Neural cell (in vitro differentiated cells): ENCODE results near the gene C22orf31. TPM values are rescaled to one million over a fixed set of nuclear protein-coding genes. Genes with fewer than 3 reads are reported as not detected.
A peak's percentile ranks its signal among the peaks of the same experiment; 100 is the strongest.
"Not testable (repeated sequence)": the region's sequence is repeated elsewhere in the genome, so short reads cannot be mapped to it uniquely, and the experiment has no call there.

Source experiments
- H2AFZ ChIP-seq: fragments of 200-600, 300-800 bp; sonication (generic), shearing (Covaris generic); 2 replicates; pipeline ENCODE4 v1.6.0; 2014; ENCODE audit warnings: low read depth, mild to moderate bottlenecking, antibody characterized with exemption, low read length, moderate library complexity
- H3F3A ChIP-seq: fragments of 200-600 bp; shearing (Covaris generic); 2 replicates; pipeline ENCODE4 v1.6.1; 2016; ENCODE audit warnings: mild to moderate bottlenecking, moderate library complexity, mixed read lengths, antibody characterized with exemption, low read length; ENCODE audit not compliant: insufficient read depth, poor library complexity, severe bottlenecking
- H3K27ac ChIP-seq: fragments of 200-600, 300-800 bp; sonication (generic), shearing (Covaris generic); 2 replicates; pipeline ENCODE4 v1.5.1; 2014; ENCODE audit warnings: mild to moderate bottlenecking, low read length, moderate library complexity
- H3K27me3 ChIP-seq: fragments of 300-800, 200-600 bp; sonication (generic), shearing (Covaris generic); 2 replicates; pipeline ENCODE4 v1.6.0; 2014; ENCODE audit warnings: mild to moderate bottlenecking, low read depth, low read length, moderate library complexity; ENCODE audit not compliant: insufficient read depth
- H3K36me3 ChIP-seq: fragments of 300-800, 200-600 bp; sonication (generic), shearing (Covaris generic); 2 replicates; pipeline ENCODE4 v1.5.1; 2014; ENCODE audit warnings: mild to moderate bottlenecking, antibody characterized with exemption, low read length, moderate library complexity; ENCODE audit not compliant: insufficient read depth
- H3K4me2 ChIP-seq: fragments of 300-800, 200-600 bp; sonication (generic), shearing (Covaris generic); 2 replicates; pipeline ENCODE4 v1.6.0; 2014; ENCODE audit warnings: mild to moderate bottlenecking, low read length
- H3K4me3 ChIP-seq: fragments of 300-800, 200-600 bp; sonication (generic), shearing (Covaris generic); 2 replicates; pipeline ENCODE4 v1.5.1; 2014; ENCODE audit warnings: mild to moderate bottlenecking, low read length, moderate library complexity
- H3K79me2 ChIP-seq: fragments of 200-600 bp; shearing (Covaris generic); replicated peaks from 2 replicates; pipeline ENCODE4 v1.6.0; 2014; ENCODE audit warnings: mild to moderate bottlenecking, low read length, moderate library complexity; ENCODE audit not compliant: insufficient read depth
- H3K9ac ChIP-seq: fragments of 300-800, 200-600 bp; sonication (generic), shearing (Covaris generic); 2 replicates; pipeline ENCODE4 v1.6.1; 2016; ENCODE audit warnings: mild to moderate bottlenecking, low read length, mixed read lengths
- H3K9me2 ChIP-seq: fragments of 200-600 bp; shearing (Covaris generic); 2 replicates; pipeline ENCODE4 v1.6.1; 2016; ENCODE audit warnings: mild to moderate bottlenecking, low read length, mixed read lengths; ENCODE audit not compliant: insufficient read depth
- H3K9me3 ChIP-seq: fragments of 200-600, 300-800 bp; sonication (generic), shearing (Covaris generic); 2 replicates; pipeline ENCODE4 v1.6.1; 2016; ENCODE audit warnings: mild to moderate bottlenecking, mixed run types, low read length, moderate library complexity, mixed read lengths
- H4K20me1 ChIP-seq: fragments of 200-600 bp; shearing (Covaris generic); 2 replicates; pipeline ENCODE4 v1.6.1; 2016; ENCODE audit warnings: mild to moderate bottlenecking, mixed run types; ENCODE audit not compliant: insufficient read depth
- EP300 ChIP-seq: fragments of 450-650 bp; conservative IDR thresholded peaks from 2 replicates; pipeline ENCODE4 v1.6.1; 2014; ENCODE audit warnings: antibody characterized with exemption, mild to moderate bottlenecking, moderate library complexity; ENCODE audit not compliant: poor library complexity, severe bottlenecking
- EZH2 ChIP-seq: fragments of 200-600, 300-800 bp; shearing (Covaris generic), sonication (generic); IDR thresholded peaks from 2 replicates; pipeline ENCODE4 v1.6.1; 2014; ENCODE audit warnings: antibody characterized with exemption, low read length, borderline replicate concordance, mild to moderate bottlenecking; ENCODE audit not compliant: insufficient read depth, poor library complexity, severe bottlenecking
- MXI1 ChIP-seq: fragments of 450-650 bp; conservative IDR thresholded peaks from 2 replicates; pipeline ENCODE4 v1.6.1; 2014; ENCODE audit warnings: antibody characterized with exemption, mild to moderate bottlenecking; ENCODE audit not compliant: poor library complexity, severe bottlenecking
- POLR2AphosphoS5 ChIP-seq: IDR thresholded peaks from 2 replicates; pipeline ENCODE4 v1.6.1; 2012
- RAD21 ChIP-seq: fragments of 450-650 bp; conservative IDR thresholded peaks from 2 replicates; pipeline ENCODE4 v1.6.1; 2014; ENCODE audit warnings: antibody characterized with exemption, mild to moderate bottlenecking, moderate library complexity
- SMC3 ChIP-seq: fragments of 450-650 bp; conservative IDR thresholded peaks from 2 replicates; pipeline ENCODE4 v1.6.1; 2014; ENCODE audit warnings: antibody characterized with exemption, mild to moderate bottlenecking, moderate library complexity; ENCODE audit not compliant: poor library complexity
- TAF1 ChIP-seq: IDR thresholded peaks from 2 replicates; pipeline ENCODE4 v1.6.1; 2012; ENCODE audit warnings: low read depth
- polyA plus RNA-seq: library from polyadenylated mRNA; depleted of rRNA; stranded (reverse); fragments of >200 nt; gene quantifications from 2 replicates; pipeline ENCODE4 v1.2.3, GENCODE V29; 2014
- TF ChIP-seq, protein P1 (sequence below): fragments of 450-650 bp; IDR thresholded peaks from 2 replicates; pipeline ENCODE4 v1.5.1; 2014; ENCODE audit warnings: antibody characterized with exemption, mild to moderate bottlenecking, moderate library complexity; ENCODE audit not compliant: poor library complexity, severe bottlenecking
- TF ChIP-seq, protein P2 (sequence below): IDR thresholded peaks from 2 replicates; pipeline ENCODE4 v1.6.1; 2012; ENCODE audit warnings: borderline replicate concordance

C22orf31 gene
- polyA plus RNA-seq, 1 donor from 2014 or later = not detected

DNA sequence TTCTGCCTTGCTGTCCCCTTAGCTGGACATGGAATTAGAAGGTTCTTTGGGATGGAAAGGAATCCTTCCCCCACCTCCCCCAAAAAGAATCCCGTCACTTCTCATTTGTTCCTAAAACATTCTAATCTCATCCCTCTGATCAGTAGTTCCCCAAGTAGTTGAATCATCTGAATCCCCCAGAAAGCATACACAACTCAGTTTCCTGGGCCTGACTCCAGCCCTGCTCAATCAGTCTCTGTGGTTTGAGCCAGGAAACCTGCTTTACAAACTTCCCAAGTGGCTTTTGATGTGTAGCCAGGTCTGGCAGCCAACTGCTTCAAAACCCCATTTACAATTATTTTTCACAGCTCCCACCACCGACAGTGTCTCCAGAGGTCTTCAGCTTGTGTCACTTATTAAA is 20.2 kb downstream of the C22orf31 start:
- Histone ChIP-seq H3K9me2 (no peaks in the 10 kb centered on the region), H3K27me3 (no peaks in the 10 kb centered on the region), H2AFZ (no peak overlapping the region), H3K4me2 (no peak overlapping the region), H3F3A (no peaks in the 10 kb centered on the region), H3K79me2 (no peaks in the 10 kb centered on the region), H3K9ac (no peak overlapping the region), H3K27ac (no peak overlapping the region), H3K36me3 (no peaks in the 10 kb centered on the region), H3K9me3 (no peaks in the 10 kb centered on the region), H4K20me1 (no peaks in the 10 kb centered on the region), H3K4me3 (no peak overlapping the region)
- no peak for TF ChIP-seq RAD21
- TF ChIP-seq, protein P1, sequence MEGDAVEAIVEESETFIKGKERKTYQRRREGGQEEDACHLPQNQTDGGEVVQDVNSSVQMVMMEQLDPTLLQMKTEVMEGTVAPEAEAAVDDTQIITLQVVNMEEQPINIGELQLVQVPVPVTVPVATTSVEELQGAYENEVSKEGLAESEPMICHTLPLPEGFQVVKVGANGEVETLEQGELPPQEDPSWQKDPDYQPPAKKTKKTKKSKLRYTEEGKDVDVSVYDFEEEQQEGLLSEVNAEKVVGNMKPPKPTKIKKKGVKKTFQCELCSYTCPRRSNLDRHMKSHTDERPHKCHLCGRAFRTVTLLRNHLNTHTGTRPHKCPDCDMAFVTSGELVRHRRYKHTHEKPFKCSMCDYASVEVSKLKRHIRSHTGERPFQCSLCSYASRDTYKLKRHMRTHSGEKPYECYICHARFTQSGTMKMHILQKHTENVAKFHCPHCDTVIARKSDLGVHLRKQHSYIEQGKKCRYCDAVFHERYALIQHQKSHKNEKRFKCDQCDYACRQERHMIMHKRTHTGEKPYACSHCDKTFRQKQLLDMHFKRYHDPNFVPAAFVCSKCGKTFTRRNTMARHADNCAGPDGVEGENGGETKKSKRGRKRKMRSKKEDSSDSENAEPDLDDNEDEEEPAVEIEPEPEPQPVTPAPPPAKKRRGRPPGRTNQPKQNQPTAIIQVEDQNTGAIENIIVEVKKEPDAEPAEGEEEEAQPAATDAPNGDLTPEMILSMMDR = no peak
- TF ChIP-seq, protein P2, sequence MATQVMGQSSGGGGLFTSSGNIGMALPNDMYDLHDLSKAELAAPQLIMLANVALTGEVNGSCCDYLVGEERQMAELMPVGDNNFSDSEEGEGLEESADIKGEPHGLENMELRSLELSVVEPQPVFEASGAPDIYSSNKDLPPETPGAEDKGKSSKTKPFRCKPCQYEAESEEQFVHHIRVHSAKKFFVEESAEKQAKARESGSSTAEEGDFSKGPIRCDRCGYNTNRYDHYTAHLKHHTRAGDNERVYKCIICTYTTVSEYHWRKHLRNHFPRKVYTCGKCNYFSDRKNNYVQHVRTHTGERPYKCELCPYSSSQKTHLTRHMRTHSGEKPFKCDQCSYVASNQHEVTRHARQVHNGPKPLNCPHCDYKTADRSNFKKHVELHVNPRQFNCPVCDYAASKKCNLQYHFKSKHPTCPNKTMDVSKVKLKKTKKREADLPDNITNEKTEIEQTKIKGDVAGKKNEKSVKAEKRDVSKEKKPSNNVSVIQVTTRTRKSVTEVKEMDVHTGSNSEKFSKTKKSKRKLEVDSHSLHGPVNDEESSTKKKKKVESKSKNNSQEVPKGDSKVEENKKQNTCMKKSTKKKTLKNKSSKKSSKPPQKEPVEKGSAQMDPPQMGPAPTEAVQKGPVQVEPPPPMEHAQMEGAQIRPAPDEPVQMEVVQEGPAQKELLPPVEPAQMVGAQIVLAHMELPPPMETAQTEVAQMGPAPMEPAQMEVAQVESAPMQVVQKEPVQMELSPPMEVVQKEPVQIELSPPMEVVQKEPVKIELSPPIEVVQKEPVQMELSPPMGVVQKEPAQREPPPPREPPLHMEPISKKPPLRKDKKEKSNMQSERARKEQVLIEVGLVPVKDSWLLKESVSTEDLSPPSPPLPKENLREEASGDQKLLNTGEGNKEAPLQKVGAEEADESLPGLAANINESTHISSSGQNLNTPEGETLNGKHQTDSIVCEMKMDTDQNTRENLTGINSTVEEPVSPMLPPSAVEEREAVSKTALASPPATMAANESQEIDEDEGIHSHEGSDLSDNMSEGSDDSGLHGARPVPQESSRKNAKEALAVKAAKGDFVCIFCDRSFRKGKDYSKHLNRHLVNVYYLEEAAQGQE = no peak
- no peak for TF ChIP-seq POLR2AphosphoS5
- no peak for TF ChIP-seq SMC3
- no peak for TF ChIP-seq EZH2
- TF ChIP-seq EP300 = no peak
- no peak for TF ChIP-seq TAF1
- no peak for TF ChIP-seq MXI1

DNA sequence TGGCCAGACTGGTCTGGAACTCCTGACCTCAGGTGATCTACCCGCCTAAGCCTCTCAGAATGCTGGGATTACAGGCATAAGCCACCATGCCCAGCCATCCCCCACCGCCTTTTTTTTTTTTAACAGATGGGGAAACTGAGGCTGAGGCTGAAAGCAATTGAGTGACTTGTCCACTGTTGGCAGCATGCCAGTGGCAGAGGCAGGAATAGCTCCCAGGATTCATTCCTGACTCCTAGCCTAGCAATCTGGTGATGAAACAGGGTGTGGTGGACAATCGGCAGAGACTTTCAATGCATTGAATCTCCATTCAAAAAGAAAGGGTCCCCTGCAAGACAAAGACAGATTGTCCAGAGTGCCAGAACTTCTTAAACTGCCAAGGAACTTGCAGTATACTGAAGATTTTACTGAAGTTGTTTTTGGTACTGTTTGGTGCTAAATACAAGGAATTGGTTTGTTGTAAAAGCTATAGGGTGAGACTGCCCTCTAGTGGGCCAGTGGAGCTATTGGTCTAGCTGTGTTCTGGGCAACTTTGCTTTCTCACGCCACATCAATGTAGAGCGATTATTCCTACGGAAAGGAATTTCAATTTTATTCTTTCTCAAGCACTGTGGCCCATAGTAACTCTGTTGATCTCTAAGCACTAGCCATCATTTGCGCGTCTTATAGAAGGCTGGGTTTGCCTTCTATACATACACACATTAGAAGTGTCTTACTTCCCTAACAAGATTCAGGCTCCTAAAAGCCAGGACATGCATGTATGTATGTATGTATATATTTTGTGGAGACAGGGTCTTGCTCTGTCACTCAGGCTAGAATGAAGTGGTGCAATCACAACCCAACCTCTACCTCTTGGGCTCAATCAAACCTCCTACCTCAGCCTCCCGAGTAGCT is 21.0 kb downstream of the C22orf31 start:
- Histone ChIP-seq H3K36me3 (no peaks in the 10 kb centered on the region), H3K79me2 (no peaks in the 10 kb centered on the region), H4K20me1 (no peaks in the 10 kb centered on the region), H3K27me3 (no peaks in the 10 kb centered on the region), H3K27ac (no peak overlapping the region), H3K9me2 (no peaks in the 10 kb centered on the region), H3F3A (no peaks in the 10 kb centered on the region), H3K4me3 (no peak overlapping the region), H3K9me3 (no peaks in the 10 kb centered on the region), H3K4me2 (no peak overlapping the region), H2AFZ (no peak overlapping the region), H3K9ac (no peak overlapping the region)
- peak; percentile 97 for TF ChIP-seq RAD21
- TF ChIP-seq MXI1 = no peak
- no peak for TF ChIP-seq POLR2AphosphoS5
- TF ChIP-seq, protein P1 = peak; percentile 96
- peak; percentile 98 for TF ChIP-seq SMC3

DNA sequence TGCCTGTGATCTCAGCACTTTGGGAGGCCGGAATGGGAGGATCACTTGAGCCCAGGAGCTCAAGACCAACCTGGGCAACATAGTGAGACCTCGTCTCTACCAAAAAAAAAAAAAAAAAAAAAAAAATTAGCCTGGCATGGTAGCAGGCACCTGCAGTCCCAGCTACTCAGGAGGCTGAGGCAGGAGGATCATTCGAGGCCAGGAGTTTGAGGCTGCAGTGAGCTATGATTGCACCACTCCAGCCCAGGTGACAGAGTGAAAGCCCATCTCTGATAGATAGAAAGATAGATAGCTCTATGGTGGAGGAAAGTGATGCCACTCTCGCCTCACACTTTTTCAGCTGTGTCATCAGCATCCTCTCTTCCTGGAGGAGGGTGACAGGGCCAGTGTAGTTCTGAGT is 21.9 kb downstream of the C22orf31 start:
- H3K27ac ChIP-seq = not testable (repeated sequence)

More for the DNA sequence above, 21.9 kb downstream of the C22orf31 start:
- H3K9me2 ChIP-seq, H3K4me2 ChIP-seq, H3K9me3 ChIP-seq, H3K36me3 ChIP-seq, H3K79me2 ChIP-seq, H3K9ac ChIP-seq, H3F3A ChIP-seq, H4K20me1 ChIP-seq, H3K4me3 ChIP-seq, H3K27me3 ChIP-seq, H2AFZ ChIP-seq: not testable (repeated sequence)
